SK-MEL-5 (cell line): ENCODE measurements around the gene PGM5. TPM values are rescaled to one million over a fixed set of nuclear protein-coding genes. Genes with fewer than 3 reads are reported as not detected.

Experiments
- DNase-seq: peaks from one replicate; pipeline ENCODE4 v3.0.0-alpha.2; 2016; ENCODE audit warnings: low read depth, low spot score
- in situ Hi-C: cut with HindIII; loops from 2 replicates; pipeline ENCODE4 v1.10.0; 2016; ENCODE audit warnings: low sequenced_read_pairs, high pct_unique_total_duplicates, low pct_unique_long_range_greater_than_20kb
- total RNA-seq: library from RNA; depleted of rRNA; stranded (reverse); fragments of >200 nt; shearing (Covaris generic); gene quantifications from 2 replicates; pipeline ENCODE4 v1.2.3, GENCODE V29; 2014; rRNA removed

PGM5 gene
- total RNA-seq, 1 experiment from 2014 or later: 4.9 TPM

- no peak for DNase-seq
- in situ Hi-C loops: loop anchor here (25.0 kb wide), 1 partner anchor 134 kb away; the partner anchor contains the start of gene PIP5K1B
Observed at GRCh38 chr9:68577774-68578591, 221.6 kb downstream of the PGM5 start.

Other genes with a start within 250 kb of the PGM5 start
- 48.2 and 53.6 TPM in 2 replicates for gene ZNG1C, start 114.6 kb upstream of the PGM5 start, total RNA-seq
- gene FOXD4L3, start 53.7 kb upstream of the PGM5 start, total RNA-seq: not detected in 2 replicates
- not detected in 2 replicates for gene TMEM252, start 184.3 kb downstream of the PGM5 start, total RNA-seq